Bronchial epithelial cell (primary cell): Measurements from ENCODE around the gene HFE. TPM values are rescaled to one million over a fixed set of nuclear protein-coding genes. Genes with fewer than 3 reads are reported as not detected.
A peak's percentile ranks its signal among the peaks of the same experiment; 100 is the strongest.
"Not testable (repeated sequence)": the region's sequence is repeated elsewhere in the genome, so short reads cannot be mapped to it uniquely, and the experiment has no call there.

ENCODE experiments used
- DNase-seq: peaks from one replicate; pipeline ENCODE4 v3.0.0-alpha.2; 2010; ENCODE audit warnings: low read depth
- FAIRE-seq: peaks from 2 replicates; lab custom pipeline; 2011; peaks lifted over from hg19 to GRCh38; lab: Jason Lieb, UNC
- H3K27me3 ChIP-seq: 2 replicates; pipeline ENCODE4 v1.5.1; 2011; ENCODE audit warnings: low read length; ENCODE audit not compliant: control insufficient read depth, insufficient read depth
- H3K36me3 ChIP-seq: 2 replicates; pipeline ENCODE4 v1.5.1; 2011; ENCODE audit warnings: low read length; ENCODE audit not compliant: control insufficient read depth, insufficient read depth
- H3K4me3 ChIP-seq: 2 replicates; pipeline ENCODE4 v1.5.1; 2011; ENCODE audit warnings: mild to moderate bottlenecking, low read depth, low read length, control low read depth
- total RNA-seq: library from RNA; depleted of rRNA; stranded (reverse); fragments of >200 nt; gene quantifications from 2 replicates; pipeline ENCODE4 v1.2.1, GENCODE V29; 2014
- TF ChIP-seq, protein P1 (sequence below): IDR thresholded peaks from 2 replicates; pipeline ENCODE4 v1.5.1; 2011; ENCODE audit warnings: mild to moderate bottlenecking, moderate library complexity, low read length, control low read depth, inconsistent platforms; ENCODE audit not compliant: insufficient read depth, severe bottlenecking

The HFE gene
- total RNA-seq, 1 donor from 2014 or later, result 3.7 TPM

DNA sequence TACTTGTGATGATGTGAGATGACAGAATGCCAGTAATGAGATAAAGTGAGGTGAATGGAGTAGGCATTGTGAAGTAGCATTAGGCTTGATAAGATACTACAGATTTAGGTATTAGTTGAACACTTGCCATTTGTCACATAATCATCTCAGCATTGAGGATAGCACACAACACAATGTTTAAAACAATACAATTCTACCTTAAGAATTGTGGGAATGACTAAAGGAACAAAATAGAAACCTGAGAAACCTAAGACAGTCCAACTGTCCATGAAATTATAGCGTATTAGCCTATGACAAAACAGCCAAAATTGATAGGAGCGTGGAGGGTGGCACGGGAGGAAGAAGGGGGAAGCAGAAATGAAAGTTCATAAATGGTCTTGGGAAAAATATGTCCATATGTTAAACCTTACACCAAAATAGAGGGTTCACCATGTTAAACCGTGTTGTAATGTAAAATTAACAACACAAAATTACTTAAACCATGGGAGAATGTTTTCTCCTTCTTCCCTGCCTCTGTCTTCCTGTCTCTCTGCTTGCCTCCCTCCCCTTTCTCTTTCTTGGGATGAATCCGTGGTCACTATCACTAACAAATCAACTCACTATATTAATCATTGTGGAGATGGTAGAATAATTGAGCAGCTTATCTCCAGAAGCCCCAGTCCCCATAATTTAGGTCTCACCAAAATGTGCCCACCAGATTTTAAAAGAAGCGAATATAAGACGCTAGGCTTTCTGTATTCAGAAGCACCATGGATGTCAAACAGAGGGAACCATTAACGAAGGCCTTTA is 33.0 kb upstream of the HFE start:
- DNase-seq, result peak; percentile 15
- TF ChIP-seq, protein P1, sequence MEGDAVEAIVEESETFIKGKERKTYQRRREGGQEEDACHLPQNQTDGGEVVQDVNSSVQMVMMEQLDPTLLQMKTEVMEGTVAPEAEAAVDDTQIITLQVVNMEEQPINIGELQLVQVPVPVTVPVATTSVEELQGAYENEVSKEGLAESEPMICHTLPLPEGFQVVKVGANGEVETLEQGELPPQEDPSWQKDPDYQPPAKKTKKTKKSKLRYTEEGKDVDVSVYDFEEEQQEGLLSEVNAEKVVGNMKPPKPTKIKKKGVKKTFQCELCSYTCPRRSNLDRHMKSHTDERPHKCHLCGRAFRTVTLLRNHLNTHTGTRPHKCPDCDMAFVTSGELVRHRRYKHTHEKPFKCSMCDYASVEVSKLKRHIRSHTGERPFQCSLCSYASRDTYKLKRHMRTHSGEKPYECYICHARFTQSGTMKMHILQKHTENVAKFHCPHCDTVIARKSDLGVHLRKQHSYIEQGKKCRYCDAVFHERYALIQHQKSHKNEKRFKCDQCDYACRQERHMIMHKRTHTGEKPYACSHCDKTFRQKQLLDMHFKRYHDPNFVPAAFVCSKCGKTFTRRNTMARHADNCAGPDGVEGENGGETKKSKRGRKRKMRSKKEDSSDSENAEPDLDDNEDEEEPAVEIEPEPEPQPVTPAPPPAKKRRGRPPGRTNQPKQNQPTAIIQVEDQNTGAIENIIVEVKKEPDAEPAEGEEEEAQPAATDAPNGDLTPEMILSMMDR, result no peak

DNA sequence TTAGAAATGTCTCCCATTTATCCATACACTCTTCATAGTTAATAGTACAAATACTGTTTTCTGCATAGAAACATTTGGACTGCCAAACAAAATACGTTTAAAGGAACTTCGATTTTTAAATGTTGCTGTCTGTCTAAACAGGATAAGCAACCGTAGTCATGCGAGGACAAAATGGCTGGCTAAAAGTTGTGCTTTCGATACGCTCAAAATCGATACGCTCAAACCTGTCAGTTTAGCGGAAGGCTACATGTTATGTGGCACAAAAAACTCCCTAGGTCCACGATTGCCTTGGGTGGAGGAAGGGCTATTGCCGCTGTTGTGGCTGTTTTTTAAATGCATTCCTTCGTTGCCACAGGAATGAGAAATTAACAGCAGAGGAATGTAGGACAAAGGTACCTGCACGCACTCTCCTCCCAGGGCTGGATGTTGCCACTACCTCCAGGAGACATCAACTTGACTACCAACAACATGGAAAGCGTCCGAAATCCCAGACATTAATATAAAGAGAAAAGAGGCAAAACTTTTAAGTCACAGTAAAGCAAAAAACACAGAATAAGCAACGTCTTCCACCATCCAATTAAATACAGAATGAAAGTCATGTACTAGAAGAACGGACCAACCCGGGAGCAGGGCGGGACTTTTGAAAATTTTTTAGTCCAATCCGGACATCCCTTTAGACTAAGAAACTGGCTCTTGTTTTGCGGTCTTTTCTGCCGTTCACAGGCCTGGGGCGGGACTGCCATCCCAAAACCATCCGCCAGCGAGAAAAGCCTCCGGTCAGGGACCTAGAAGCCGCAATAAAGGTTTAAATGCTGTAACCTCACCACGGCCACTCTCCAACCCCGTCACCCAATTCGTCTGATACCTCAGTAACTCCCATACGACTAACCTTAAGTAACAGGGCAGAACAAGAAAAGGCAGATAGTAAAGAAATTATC is 32.2 kb upstream of the HFE start:
- TF ChIP-seq, protein P1, result peak; percentile 20
- no peaks in the 10 kb centered on the region for H3K27me3 ChIP-seq
- FAIRE-seq, result peak; percentile 83

More for the DNA sequence above, 33.0 kb upstream of the HFE start:
- Histone ChIP-seq H3K27me3 (no peaks in the 10 kb centered on the region), H3K4me3 (peak overlapping the region; percentile 60), H3K36me3 (no peaks in the 10 kb centered on the region)
- FAIRE-seq, result no peak

DNA sequence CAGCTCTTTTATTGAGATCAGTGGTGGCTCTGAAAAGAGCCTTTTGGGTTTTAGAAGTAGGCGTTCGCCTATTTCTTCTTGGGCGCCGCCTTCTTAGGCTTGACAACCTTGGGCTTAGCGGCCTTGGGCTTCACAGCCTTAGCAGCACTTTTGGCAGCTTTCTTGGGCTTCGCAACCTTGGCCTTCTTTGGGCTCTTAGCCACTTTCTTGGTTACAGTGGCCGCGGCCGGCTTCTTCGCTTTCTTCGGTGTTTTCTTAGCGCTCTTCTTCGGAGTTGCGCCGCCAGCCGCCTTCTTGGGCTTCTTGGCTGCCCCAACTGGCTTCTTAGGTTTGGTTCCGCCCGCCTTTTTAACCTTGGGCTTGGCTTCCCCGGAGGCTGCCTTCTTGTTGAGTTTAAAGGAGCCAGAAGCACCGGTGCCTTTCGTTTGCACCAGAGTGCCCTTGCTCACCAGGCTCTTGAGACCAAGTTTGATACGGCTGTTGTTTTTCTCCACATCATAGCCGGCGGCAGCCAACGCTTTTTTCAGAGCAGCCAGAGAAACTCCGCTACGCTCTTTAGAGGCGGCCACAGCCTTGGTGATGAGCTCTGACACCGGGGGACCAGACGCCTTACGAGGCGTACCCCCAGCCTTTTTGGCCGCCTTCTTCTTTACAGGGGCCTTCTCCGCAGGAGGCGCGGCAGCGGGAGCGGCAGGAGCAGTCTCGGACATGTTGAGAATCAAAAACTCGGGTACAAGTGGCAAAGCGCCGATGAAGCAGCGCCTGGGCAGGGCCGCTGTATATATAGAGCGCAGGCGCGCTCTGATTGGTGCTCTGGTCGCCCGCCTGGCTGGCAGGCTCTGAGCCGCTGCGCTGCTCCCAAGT is 31.3 kb upstream of the HFE start:
- peak overlapping the region; percentile 60 for H3K4me3 ChIP-seq
- no peaks in the 10 kb centered on the region for H3K36me3 ChIP-seq
- DNase-seq (peak; percentile 75), FAIRE-seq (no peak)
- TF ChIP-seq, protein P1, result no peak
- H3K27me3 ChIP-seq, result no peaks in the 10 kb centered on the region

More for the DNA sequence above, 32.2 kb upstream of the HFE start:
- peak overlapping the region; percentile 60 for H3K4me3 ChIP-seq
- DNase-seq, result peak; percentile 95
- H3K36me3 ChIP-seq, result no peaks in the 10 kb centered on the region

DNA sequence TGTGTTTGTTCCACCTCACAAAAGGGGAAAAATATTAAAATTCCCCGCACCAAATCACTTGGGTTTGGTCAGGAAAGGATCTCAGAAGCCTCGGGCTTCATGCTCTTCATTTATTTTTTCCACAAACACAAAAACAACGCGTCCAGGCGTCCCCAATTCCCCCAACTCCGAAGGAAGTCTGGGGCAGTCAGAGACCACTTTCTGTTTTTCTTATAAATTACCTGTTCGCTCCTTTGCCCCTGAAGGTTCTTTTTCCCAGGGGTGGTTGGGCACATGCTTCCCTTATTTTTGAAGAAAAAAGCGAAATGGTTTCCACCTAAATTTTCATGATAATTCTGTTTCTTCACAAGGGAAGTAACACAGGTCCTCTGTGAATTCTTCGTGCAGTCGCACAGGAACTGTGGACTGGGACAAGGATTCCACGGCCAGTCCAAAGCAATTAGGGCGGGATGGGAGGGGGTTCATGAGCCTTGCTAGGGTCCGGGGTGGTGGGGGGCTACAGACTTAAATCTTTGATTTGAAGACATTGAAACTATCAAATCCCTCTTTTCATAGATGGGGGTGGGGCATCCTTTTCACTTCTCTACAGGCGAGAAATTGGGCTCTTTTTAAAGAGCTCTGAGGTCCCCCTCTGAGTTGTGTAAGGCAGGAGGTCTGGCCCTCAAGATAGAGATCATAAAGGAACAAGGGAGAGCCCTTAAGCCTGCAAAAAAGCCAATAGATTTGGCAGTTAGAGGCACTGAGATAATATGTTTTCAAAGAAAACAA is 30.5 kb upstream of the HFE start:
- no peaks in the 10 kb centered on the region for H3K36me3 ChIP-seq
- TF ChIP-seq, protein P1, result no peak
- peak overlapping the region; percentile 60 for H3K4me3 ChIP-seq
- peak; percentile 12 for DNase-seq
- FAIRE-seq, result no peak
- no peaks in the 10 kb centered on the region for H3K27me3 ChIP-seq

DNA sequence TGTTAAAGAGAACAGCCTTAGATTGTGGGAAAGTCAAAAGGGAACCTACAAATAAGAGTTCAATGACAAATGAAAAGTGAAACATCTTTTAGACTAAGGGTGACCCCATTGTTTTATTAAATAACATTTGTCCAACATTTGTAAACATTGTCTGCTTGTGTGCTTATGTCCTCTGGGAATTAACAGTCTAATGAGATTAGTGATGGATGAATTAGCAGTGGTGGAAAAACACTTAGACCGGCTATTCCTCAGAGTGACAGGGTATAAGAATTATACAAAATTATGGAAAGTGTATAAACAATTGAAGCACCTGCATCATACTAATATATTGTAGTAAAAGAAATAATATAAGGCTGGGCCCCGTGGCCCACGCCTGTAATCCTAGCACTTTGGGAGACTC is 29.3 kb upstream of the HFE start:
- DNase-seq (no peak), FAIRE-seq (no peak)
- no peaks in the 10 kb centered on the region for H3K36me3 ChIP-seq
- TF ChIP-seq, protein P1, result no peak
- H3K27me3 ChIP-seq, result no peaks in the 10 kb centered on the region
- H3K4me3 ChIP-seq, result no peak overlapping the region

DNA sequence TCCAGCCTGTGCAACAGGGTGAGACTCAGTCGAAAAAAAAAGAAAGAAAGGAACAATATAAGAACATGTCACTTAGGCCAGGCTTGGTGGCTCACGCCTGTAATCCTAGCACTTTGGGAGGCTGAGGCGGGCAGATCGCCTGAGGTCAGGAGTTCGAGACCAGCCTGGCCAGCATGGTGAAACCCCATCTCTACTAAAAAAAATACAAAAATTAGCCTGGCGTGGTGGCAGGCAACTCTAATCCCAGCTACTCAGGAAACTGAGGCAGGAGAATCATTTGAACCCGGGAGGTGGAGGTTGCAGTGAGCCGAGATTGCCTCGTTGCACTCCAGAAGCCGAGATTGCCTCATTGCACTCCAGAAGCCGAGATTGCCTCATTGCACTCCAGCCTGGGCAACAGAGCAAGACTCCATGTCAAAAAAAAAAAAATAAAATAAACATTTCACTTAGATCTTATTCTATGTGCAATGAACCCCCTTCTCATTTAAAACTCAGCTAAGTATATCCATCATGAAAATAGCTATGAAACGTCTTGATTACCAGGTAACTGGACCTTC is 28.7 kb upstream of the HFE start:
- not testable (repeated sequence) for H3K27me3 ChIP-seq, DNase-seq, FAIRE-seq, H3K36me3 ChIP-seq, H3K4me3 ChIP-seq
